Hypothalamus (tissue), 51 donors: ENCODE measurements around the gene EOLA1.
A peak's percentile ranks its signal among the peaks of the same experiment; 100 is the strongest.
"Not testable (repeated sequence)": the region's sequence is repeated elsewhere in the genome, so short reads cannot be mapped to it uniquely, and the experiment has no call there.

ENCODE experiments used
- DNase-seq, 51 donors: peaks; one replicate each; lab custom pipeline; 2025; lab: John Stamatoyannopoulos, UW

The EOLA1 gene

GRCh38 chrX:149512225-149512885 is 28.5 kb upstream of the EOLA1 start:
- peak in 31 of 51 donors; percentile 0 to 64 (median 19) for DNase-seq

DNA sequence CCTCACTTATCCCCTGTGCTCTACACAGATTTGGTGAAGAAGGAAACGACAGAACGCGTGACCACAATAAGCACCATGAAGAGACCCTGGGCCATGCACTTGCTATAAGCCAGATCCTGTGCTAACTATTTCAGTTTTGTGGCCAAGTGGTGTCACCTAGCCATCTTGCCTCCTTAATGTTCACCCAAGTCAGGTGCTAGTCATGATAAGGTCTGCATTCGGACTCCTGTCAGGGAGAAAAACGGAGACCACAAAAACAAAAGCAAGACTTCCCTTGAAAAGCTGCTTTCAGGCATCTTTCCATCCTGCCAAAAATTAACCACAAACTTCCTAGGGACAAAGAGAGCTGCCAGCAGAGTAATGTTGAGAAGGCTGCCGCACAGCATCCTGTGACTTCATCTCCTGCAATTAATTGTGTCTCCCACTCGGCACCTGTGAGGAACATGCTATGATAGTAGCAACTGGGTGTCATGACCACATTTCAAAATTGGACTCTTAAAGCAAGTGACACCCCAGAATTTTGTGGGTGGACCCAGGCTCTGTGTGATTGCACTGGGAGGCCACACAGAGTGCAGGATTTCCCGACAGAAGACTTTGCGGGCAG is 26.9 kb upstream of the EOLA1 start:
- no peak for DNase-seq

DNA sequence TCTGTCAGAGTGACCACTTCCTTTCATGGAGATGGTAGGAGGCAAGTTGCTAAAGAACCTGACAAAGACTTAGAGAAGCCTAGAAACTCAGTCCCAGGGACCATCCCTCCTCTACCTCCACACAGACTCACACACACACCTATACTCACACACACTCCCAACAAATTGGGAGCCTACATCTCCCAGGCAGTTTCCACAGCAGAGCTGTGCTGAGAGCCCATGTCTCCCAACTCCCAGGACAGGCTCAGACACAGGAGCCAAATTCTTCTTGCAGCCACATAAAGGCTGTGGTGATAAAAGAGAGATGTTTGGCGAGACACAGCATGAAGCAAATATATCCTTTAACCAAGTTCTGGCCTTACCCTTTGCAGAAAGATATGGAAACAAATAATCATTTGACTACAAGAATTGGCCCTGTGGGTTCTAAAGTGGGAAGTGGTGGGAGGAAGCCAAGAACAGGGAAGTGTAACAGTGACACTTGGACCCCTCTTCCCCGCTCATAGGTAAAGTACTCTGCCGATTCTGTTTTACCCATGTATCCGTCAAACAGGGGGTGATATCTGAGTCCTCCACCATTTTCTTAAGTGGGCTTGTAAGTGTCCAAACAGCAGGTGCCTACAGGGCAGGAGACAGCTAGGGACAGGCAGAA is 24.7 kb upstream of the EOLA1 start:
- DNase-seq, result no peak

GRCh38 chrX:149516604-149517003 is 24.2 kb upstream of the EOLA1 start:
- DNase-seq, result no peak

DNA sequence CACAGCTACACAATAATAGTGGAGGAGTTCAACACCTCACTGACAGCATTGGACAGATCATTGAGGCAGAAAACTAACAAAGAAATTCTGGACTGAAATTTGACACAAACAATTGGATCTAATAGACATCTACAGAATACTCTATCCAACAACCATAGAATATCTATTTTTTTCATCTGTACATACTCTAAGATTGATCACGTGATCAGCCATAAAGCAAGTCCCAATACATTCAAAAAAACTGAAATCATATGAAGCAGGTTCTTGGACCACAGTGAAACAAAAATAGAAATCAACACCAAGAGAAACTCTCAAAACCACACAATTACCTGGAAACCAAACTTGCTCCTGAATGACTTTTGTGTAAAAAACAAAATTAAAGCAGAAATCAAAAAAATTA is 23.5 kb upstream of the EOLA1 start:
- DNase-seq, result no peak

- no peak for DNase-seq
Measured at GRCh38 chrX:149518236-149518635, 22.6 kb upstream of the EOLA1 start.

GRCh38 chrX:149520636-149521277 is 20.1 kb upstream of the EOLA1 start:
- not testable (repeated sequence) for DNase-seq

DNA sequence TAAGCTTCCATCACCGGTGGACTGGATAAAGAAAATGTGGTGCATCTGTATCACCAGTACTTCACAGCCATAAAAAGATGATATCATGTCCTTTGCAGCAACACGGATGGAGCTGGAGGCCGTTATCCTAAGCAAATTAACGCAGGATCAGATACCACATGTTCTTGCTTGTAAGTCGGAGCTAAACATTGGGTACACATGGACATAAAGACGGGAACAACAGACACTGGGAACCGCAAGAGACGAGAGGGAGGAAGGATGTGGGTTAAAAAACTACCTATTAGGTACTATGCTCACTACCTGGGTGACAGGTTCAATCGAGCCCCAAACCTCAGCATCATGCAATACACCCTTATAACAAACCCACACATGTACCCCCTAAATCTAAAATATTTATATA is 19.4 kb upstream of the EOLA1 start:
- no peak for DNase-seq

DNA sequence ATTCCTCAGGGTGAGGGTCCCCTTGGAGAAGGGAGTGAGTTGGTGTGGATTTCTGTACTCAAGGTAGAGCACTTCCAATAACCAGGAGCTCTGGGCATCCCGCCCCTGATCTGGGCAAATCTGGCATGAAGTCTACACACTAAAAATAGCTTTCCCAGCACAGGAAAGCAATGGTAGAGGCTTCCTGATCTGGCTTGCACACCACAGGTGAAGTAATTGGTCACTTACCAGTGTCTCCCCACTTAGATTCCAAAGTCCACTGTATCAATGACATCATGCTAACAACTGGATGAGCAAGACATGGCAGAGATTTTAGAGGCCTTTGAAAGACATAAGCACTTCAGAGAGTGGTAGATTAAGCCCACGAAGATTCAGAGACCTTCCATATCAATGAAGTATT is 17.9 kb upstream of the EOLA1 start:
- DNase-seq, result no peak

GRCh38 chrX:149525389-149525788 is 15.4 kb upstream of the EOLA1 start:
- peak in 14 of 51 donors; percentile 0 to 21 (median 7) for DNase-seq

DNA sequence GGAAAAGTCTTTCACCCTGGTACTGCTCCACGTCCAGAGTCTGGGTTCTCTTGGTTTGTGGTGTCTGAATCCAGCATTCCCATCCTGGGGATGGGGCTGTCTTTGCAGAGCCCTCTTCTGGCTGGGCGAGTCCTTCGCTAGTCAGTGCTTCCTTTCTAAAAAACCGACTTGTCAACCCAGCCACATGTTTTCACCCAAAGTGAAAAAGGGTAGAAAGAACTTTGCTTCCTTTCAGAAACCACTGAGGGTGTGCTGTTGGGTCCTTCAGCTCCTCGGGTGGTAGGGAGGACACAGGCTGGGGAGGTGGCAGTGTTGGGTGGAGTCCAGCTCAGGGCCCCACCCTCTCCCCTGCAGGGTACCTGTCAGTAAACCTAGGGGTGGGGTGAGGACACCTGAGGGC is 14.9 kb upstream of the EOLA1 start:
- not testable (repeated sequence) for DNase-seq

DNA sequence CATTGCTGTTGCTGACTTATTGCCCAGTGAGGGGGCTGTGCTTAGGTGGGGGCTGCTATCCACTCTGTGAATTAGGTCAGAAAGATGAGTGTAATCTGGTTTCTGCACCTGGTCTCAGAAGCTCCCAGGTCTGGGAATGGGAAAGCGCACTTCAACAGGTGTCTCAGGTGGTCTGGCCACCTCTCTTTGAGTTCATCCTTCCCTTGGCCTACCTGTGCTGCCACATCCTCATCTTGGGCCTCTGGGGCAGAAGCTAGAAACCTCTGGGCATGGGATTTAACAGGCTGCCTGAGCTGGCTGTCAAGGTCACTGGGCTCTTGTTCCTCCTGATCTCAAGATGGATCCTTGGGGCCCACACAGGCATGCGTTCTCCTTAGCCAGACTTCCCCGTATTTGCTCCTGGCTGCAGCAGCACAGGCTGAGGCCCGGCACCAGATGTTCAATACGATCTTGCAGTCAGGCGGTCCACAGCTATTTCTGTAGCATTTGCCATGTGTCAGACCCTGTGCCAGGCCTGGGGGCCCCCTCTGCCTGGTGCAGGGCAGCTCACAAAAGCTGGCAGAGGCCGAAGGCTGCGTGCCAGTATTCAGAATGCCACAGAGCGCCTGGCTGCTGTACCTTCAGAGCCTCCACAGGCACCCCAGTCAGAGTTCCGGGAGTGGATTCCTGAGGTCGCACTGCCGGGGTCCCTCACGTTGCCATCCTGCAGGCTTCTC is 14.3 kb upstream of the EOLA1 start:
- DNase-seq, result not testable (repeated sequence)

- DNase-seq, result peak in 3 of 51 donors; percentile 0 to 10 (median 2)
Measured at GRCh38 chrX:149527705-149528104, 13.1 kb upstream of the EOLA1 start.

- DNase-seq, result no peak
Measured at GRCh38 chrX:149528381-149528780, 12.4 kb upstream of the EOLA1 start.

DNA sequence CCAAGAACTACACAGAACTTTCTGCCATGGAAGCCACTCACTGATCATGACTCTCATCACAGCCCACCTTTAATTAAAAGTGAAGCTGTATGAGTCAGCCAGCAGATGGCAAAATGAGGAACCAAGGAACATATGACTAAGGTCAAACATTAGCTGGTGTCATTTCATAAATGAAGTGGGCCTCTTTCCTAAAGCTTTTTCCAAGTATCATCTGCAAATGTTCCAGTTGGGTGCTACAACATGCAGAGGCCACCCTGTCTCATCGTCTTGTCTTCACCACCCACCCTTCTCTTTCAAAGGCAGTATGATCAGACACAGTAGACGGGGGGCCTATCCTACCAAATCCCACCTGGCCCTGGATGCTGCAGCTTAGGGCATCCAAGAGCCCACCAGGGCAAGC is 9.2 kb upstream of the EOLA1 start:
- DNase-seq, result no peak

DNA sequence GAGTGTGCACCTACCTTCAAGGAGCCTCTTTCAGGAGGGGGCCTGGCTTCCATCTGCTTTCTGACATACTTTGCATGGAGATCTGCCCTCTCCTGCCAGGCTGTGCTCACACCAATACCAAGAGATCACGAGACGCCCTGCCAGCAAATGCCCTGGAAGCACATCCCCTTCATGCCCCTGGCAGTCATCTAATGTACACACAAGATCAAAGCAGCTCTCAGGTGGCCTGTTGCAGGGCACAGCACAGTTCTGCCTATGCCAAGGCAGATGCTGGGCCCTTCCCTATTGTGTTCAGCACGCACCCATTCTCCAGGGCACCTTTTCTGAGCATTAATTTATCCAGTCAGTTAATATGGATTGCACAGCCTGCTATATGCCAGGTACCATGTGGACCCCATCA is 7.9 kb upstream of the EOLA1 start:
- not testable (repeated sequence) for DNase-seq

DNA sequence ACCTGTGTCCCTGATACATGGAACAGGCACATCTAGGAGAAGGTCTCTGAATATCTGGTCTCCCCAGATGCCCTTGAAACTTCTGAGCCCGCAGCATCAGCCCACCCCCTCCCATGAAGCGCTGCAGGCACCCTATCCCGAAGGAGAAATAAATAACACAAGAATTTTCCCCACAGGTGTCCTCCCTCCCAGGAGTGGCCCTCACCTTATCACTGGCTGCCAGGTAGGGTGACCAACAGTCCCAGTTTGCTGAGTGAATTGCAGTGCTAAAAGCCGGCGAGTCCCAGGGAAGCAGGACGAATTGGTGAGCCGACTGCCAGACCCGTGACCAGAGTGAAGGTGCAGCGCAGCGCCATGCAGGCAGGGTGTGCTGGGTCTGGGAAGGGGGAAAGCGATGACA is 6.8 kb upstream of the EOLA1 start:
- not testable (repeated sequence) for DNase-seq

- DNase-seq, result not testable (repeated sequence)
Measured at GRCh38 chrX:149534926-149535602, 5.7 kb upstream of the EOLA1 start.

- DNase-seq, result not testable (repeated sequence)
Measured at GRCh38 chrX:149537474-149537873, 3.3 kb upstream of the EOLA1 start.
